Measurements from ENCODE around the gene PRUNE2. TPM values are rescaled to one million over a fixed set of nuclear protein-coding genes. Genes with fewer than 3 reads are reported as not detected.
A peak's percentile ranks its signal among the peaks of the same experiment; 100 is the strongest.

Gene PRUNE2
- total RNA-seq, 2 experiments from 2014 or later, result 0.38 to 0.72 TPM

DNA sequence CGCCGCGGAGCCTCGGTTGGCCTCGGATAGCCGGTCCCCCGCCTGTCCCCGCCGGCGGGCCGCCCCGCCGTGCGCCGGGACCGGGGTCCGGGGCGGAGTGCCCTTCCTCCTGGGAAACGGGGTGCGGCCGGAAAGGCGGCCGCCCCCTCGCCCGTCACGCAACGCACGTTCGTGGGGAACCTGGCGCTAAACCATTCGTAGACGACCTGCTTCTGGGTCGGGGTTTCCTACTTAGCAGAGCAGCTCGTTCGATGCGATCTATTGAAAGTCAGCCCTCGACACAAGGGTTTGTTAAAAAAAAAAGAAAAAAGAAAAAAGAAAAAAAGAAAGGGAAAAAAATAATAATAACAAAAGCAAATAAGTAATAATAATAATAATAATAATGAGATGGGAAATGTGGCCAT is 334.2 kb downstream of the PRUNE2 start:
- POLR2A ChIA-PET, result no interaction called here
- Mint-ChIP-seq H3K27me3 (peaks cover 45% of the 10 kb centered on the region), H3K36me3 (ENCODE audit: low read depth) (peaks cover 5% of the 10 kb centered on the region), H3K4me1 (ENCODE audit: low read depth) (peaks cover 32% of the 10 kb centered on the region), H3K4me3 (peak overlapping the region; percentile 49), H3K27ac (no peak overlapping the region), H3K9me3 (peaks cover 14% of the 10 kb centered on the region)
- CTCF ChIA-PET, result no interaction called here
- TF ChIP-seq, protein P1, sequence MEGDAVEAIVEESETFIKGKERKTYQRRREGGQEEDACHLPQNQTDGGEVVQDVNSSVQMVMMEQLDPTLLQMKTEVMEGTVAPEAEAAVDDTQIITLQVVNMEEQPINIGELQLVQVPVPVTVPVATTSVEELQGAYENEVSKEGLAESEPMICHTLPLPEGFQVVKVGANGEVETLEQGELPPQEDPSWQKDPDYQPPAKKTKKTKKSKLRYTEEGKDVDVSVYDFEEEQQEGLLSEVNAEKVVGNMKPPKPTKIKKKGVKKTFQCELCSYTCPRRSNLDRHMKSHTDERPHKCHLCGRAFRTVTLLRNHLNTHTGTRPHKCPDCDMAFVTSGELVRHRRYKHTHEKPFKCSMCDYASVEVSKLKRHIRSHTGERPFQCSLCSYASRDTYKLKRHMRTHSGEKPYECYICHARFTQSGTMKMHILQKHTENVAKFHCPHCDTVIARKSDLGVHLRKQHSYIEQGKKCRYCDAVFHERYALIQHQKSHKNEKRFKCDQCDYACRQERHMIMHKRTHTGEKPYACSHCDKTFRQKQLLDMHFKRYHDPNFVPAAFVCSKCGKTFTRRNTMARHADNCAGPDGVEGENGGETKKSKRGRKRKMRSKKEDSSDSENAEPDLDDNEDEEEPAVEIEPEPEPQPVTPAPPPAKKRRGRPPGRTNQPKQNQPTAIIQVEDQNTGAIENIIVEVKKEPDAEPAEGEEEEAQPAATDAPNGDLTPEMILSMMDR (IDR thresholded peaks at IDR 0.05), result no peak
- intact Hi-C loops (cut with micrococcal nuclease), result loop anchor here (10.0 kb wide), 2 partner anchors 83 to 137 kb away; no protein-coding TSS in a partner anchor
- peak; percentile 25 for DNase-seq
- ATAC-seq, result no peak

DNA sequence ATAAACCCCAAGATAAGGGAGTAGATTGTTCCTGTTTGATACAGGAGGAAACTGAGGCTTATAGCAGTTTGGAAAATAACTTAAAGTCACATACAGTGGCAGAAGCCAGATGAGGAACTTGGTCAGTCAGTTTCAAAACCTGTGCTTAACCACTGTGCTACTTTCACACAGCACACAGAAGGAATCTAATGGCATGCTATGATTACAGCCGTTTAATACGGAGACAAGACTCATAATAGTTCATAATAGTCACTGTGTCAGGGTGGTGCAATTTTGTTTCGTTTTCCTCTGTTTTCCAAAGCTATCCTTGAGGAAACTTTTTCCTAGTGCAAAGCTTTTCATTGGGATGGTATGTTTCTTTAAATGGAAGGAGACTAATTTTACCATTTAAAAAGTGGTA is 334.6 kb downstream of the PRUNE2 start:
- POLR2A ChIA-PET, result no interaction called here
- intact Hi-C loops (cut with micrococcal nuclease), result loop anchor here (10.0 kb wide), 2 partner anchors 84 to 136 kb away; no protein-coding TSS in a partner anchor
- peaks cover 45% of the 10 kb centered on the region for H3K27me3 Mint-ChIP-seq

DNA sequence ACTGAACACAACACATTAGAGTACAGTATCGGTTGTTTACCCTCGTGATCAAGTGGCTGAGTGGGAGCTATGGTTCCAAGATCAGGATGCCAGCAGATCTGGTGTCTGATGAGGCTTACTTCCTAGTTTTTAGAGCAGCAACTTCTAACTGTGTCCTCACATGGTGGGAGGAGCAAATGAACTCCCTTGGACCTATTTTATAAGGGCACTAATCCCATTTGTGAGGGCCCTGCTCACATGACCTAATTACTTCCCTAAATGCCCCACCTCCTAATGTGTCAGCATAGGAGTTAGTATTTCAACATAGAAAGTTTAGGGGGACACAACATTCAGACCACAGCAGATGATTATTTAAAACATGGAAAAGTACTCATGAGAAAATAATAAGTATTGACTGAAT is 335.1 kb downstream of the PRUNE2 start:
- H3K4me3 Mint-ChIP-seq, result no peak overlapping the region
- peaks cover 5% of the 10 kb centered on the region for H3K36me3 Mint-ChIP-seq (ENCODE audit: low read depth)
- peak overlapping the region; percentile 75 for H3K27ac Mint-ChIP-seq
- ChIA-PET CTCF (no interaction called here), POLR2A (no interaction called here)
- no peak for ATAC-seq
- intact Hi-C loops (cut with micrococcal nuclease), result loop anchor here (10.0 kb wide), 2 partner anchors 84 to 136 kb away; no protein-coding TSS in a partner anchor
- TF ChIP-seq, protein P1 (IDR thresholded peaks at IDR 0.05), result no peak
- peaks cover 14% of the 10 kb centered on the region for H3K9me3 Mint-ChIP-seq
- DNase-seq, result no peak
- peaks cover 23% of the 10 kb centered on the region for H3K4me1 Mint-ChIP-seq (ENCODE audit: low read depth)
- peaks cover 45% of the 10 kb centered on the region for H3K27me3 Mint-ChIP-seq

More for the DNA sequence above, 334.6 kb downstream of the PRUNE2 start:
- TF ChIP-seq, protein P1 (IDR thresholded peaks at IDR 0.05), result no peak
- Mint-ChIP-seq H3K4me1 (ENCODE audit: low read depth) (peaks cover 28% of the 10 kb centered on the region), H3K9me3 (peaks cover 14% of the 10 kb centered on the region), H3K27ac (peak overlapping the region; percentile 75), H3K36me3 (ENCODE audit: low read depth) (peaks cover 5% of the 10 kb centered on the region), H3K4me3 (peak overlapping the region; percentile 63)
- DNase-seq, result no peak
- peak; percentile 57 for ATAC-seq
- CTCF ChIA-PET, result no interaction called here

DNA sequence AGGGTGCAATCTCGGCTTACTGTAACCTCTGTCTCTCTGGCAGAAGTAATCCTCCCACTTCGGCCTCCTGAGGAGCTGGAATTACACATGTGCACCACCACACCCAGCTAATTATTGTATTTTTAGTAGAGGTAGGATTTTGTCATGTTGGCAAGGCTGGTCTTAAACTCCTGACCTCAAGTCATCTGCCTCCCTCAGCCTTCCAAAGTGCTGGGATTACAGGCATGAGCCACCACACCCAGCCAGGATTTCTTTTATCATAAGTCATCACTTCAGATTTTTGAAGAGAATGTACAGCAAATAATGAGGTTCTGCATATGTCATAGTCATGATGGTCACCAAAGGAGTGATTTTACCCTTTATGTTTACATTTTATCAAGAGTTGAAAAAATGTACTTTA is 338.8 kb downstream of the PRUNE2 start:
- H3K27me3 Mint-ChIP-seq, result peaks cover 23% of the 10 kb centered on the region
- no peak overlapping the region for H3K4me3 Mint-ChIP-seq
- no peak for DNase-seq
- H3K4me1 Mint-ChIP-seq (ENCODE audit: low read depth), result peaks cover 30% of the 10 kb centered on the region
- H3K27ac Mint-ChIP-seq, result no peak overlapping the region
- ChIA-PET CTCF (no interaction called here), POLR2A (no interaction called here)
- H3K36me3 Mint-ChIP-seq (ENCODE audit: low read depth), result peaks cover 5% of the 10 kb centered on the region
- ATAC-seq, result no peak
- intact Hi-C loops (cut with micrococcal nuclease), result no loop called here
- H3K9me3 Mint-ChIP-seq, result peaks cover 14% of the 10 kb centered on the region
- TF ChIP-seq, protein P1 (IDR thresholded peaks at IDR 0.05), result no peak

DNA sequence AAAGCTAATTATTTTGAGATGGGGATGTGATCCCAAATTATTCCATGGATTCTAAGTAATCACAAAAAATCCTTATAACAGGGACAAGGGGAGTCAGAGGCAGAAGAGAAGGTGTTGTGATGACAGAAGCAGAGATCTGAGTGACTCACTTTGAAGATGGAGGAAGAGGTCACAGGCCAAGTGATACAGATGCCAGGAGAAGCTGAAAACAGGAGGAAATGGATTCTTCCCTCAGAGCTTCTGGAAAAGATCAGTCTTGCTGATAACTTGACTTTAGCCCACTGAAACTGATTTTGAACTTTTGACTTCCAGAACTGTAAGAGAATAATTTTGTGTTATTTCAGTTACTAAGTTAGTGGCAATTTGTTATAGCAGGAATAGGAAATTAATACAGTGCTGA is 341.6 kb downstream of the PRUNE2 start:
- ChIA-PET POLR2A (no interaction called here), CTCF (no interaction called here)
- DNase-seq, result no peak
- Mint-ChIP-seq H3K9me3 (peaks cover under 1% of the 10 kb centered on the region), H3K4me3 (no peak overlapping the region), H3K27me3 (peaks cover 7% of the 10 kb centered on the region), H3K4me1 (ENCODE audit: low read depth) (peaks cover 22% of the 10 kb centered on the region), H3K36me3 (ENCODE audit: low read depth) (no peaks in the 10 kb centered on the region), H3K27ac (no peak overlapping the region)
- peak; percentile 28 for ATAC-seq
- intact Hi-C loops (cut with micrococcal nuclease), result no loop called here
- TF ChIP-seq, protein P1 (IDR thresholded peaks at IDR 0.05), result no peak

All from activated CD8-positive, alpha-beta T cell treated with anti-CD3 and anti-CD28 coated beads for 36 hours (primary cell).